HG03108 (cell line): ENCODE results near the gene ANO9.

Experiments used
- ATAC-seq: cut with Tn5 transposase; IDR thresholded peaks from one replicate; pipeline ENCODE4 v1.9.1; 2021; ENCODE audit warnings: moderate library complexity; ENCODE audit not compliant: unreplicated experiment

ANO9 gene

DNA sequence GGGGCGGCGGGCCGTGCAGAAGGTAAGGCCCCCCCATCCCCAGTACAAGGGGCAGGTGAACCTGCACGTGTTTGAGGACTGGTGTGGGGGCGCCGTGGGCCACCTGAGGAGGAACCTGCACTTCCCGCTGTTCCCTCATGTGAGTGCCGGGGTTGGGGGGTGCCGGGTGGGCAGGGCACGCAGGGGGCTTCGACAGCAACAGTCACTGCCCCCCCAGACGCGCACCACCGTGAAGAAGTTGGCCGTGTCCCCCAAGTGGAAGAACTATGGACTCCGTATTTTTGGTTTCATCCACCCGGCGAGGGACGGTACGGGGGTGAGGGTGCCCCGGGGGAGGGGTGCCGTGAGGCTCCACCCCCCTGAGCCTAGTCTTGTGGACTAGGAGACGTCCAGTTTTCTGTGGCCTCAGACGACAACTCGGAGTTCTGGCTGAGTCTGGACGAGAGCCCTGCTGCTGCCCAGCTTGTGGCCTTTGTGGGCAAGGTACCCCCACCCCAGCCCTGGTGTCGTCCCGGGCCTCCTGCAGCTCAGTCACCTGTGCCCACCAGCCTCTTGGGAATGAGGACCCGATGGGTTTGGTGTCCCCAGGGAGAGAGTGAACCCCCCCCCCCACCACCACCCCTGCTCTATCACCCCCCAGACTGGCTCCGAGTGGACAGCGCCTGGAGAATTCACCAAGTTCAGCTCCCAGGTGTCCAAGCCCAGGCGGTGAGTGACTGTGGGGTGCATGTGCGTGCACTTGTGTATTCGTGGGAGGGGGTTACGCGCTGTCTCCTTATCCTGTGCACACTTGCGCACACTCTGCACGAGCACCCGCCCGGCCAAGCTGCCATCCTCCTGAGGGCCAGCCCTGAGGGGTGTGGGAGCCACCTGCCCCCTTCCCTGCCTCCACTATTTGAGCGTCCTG is 68.7 kb downstream of the ANO9 start:
- ATAC-seq = no peak

DNA sequence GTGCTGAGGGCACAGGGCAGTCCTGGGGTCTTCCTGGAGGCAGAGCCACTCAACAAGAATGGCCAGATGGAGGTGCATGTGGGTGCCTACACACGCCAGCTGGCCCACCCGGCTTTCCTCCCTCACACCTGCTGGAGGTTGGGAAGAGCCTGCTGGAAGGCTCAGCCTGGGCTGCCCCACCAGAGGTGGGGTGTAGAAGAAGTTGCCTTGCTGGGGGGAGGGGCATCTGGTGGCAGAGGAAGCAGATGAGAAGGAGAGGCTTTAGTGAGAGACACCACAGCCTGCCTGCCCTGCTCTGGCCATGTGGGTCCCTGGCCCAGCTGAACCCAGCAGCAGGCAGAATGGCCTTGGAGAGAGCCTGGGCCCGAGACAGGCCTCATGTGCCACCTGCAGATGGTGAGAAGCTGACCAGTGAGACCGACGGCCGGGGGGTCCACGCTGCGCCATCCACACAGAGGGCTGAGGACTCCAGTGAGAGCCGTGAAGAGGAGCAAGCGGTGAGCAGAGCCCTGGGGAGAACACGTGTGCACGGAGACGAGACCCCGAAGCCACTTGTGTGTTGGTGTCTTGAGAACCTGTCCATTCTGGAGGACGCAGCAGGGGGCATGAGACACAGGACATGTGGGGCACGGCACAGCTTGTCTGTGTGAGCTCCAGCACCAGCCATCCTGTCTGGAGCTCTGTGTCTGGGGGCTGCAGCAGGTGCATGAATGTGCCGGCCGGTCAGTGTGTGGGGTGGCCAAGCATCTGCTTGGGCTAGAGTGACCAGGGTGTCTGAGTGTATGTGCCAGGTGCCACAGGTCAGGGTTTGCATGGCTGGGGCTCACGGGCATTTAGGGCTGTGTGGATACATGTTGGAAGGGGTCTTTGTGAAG is 69.9 kb downstream of the ANO9 start:
- no peak for ATAC-seq

DNA sequence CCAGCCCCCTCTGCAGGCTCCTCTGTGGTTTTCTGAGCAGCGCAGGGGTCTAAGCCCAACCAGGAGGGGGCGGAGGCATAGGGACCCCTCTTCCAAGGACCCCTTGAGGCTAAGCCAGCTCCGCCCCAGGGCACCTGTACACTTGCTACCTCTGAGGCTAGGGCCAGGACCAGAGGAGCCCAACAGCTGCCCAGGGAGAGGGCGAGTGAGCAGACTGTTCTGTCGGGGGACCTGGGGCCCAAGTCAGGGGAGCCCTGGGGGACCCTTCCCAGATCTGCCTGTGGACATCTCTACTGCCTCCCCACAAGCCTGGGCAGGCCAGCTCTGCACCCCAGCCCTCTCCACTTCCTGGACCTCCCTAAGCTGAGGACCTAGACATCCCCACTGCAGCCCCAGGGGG is 70.8 kb downstream of the ANO9 start:
- ATAC-seq = no peak

DNA sequence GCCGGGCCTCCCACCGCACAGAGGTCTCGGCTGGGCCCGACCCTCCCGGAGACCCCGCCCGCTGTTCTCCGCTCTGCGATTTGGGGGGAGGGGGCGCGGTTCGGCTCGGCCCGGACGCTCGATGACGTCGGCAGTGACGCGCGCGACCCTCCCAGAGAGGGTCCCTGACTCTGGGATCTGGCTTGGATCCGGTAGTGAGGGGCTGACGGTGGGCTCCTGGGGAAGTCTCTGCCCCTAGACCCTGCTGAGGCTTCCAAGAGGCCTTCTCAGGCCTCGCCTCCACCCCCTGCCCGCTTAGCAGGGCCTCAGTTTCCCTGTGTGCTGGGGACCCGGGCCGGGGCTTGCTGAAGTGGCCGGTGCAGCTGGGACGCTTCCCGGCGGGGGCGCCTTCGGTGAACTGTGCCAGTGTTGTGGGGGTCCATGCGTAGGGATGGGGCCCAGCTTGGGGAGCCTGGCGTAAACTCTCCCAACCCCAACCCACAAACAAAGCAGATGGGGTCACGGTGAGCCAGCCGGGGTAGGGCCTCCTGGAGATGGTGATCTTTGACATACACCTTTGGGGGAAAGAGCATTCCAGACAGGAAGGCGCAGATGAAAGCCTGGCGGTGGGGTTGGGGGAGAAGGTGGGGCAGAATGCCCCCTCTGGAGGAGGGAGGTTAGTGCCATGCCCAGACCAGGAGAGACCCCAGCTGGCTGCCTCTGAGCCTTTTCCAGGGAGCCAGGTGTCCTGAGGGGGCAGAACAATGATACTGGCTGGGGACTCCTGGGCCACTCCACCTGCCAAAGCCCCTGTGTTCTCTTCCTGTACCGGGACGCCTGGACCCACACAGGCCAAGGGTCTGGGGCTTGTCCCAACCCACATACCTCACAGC is 71.5 kb downstream of the ANO9 start:
- ATAC-seq = no peak

DNA sequence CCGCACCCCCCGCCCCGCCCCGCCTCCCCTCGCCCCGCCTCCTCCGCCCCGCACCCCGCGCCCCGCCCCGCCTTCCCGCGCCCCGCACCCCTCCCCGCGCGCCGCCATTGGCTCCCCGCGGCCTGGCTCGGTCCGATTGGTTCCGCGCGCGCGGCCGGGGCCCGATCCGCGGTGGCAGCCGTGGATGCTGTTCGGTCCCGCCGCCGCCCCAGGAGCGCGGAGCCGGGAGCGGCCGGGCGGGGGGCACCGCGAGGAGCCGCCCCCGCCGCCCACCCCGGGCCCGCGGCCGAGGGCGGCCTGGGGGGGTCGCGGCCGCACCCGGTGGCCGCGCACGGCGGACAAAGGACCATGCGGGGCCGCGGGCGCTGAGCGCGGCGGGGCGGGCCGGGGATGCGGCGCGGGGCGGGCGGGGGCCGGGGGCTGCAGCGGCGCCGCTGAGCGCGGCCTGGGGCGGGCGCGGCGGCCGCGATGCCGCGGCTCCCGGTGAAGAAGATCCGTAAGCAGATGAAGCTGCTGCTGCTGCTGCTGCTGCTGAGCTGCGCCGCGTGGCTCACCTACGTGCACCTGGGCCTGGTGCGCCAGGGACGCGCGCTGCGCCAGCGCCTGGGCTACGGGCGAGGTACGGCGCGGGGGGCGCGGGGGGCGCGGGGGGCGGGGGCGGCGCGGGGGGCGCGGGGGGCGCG is 72.3 kb downstream of the ANO9 start, which contains the start of gene B4GALNT4:
Gene B4GALNT4 (plus strand): TSS at position 164 of the 683 bp plus-strand sequence. CDS start 305 bp downstream, at position 469.
- ATAC-seq = no peak

DNA sequence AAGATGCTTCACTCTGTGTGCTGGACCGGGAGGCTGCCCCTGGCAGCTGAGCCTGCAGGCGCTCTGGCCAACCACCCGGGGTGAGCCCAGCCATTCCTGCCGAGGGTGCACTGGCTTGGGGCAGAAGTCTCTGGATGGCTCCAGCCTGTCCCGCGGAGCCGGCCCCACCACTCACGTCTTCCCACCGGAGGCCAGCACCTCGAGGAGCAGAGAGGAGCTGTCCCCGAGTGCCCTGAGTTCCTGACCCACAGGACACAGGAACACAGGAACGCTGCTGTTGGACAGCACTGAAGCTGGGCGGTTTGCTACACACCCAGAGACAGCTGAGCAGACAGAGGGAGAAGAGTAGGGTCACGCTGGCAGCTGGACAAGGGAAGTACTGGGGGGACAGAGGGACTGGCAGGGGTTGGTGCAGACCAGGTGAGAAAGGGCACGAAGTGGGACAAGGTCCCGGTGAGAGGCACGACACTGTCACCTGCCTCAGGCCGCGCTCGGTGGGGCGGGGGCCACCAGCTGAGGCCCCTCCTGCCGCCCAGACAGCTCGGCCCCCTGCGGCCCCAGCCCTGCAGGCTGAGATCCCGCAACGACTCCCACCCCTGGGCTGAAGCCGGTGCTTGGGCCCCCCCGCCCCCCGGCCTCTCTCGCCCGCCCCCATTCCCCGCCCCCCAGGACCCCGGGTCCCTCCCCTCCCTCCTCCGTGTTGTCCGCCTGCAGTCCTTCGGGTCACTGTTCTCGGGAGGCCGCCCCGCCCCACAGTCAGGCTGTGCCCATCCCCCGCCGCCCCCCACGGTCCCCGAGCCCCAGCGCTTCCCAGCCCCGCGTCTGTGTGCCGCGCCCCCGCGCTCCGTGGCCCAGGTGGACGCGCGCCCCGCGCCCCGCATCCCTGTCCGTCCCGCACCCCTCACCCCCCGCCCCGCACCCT is 73.1 kb downstream of the ANO9 start:
- ATAC-seq = no peak

DNA sequence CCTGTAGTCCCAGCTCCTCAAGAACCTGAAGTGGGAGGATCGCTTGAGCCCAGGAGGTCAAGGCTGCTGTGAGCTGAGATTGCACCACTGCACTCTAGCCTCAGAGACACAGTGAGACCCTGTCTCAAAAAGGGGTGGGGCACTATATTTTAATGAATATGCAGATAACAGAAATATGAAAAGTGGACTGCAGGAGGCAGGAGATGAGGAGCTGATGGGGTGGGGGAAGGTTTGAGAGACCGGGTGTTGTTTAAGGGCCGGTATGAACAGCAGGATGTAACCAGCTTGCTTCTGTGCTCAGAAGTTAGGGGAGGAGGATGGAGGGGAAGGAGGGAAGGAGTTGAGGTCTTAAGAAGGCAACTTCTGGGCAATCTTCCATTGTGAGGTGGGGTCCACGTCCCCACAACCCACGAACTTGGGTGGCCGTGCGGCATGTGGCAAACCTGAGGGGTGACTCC is 73.8 kb downstream of the ANO9 start:
- no peak for ATAC-seq
